Camera-type eye (tissue), 1 donor: ENCODE data around the gene HADHB. TPM values are rescaled to one million over a fixed set of nuclear protein-coding genes. Genes with fewer than 3 reads are reported as not detected.

Experiments
- total RNA-seq: library from RNA; depleted of rRNA; stranded (reverse); fragments of >200 nt; gene quantifications from one replicate; pipeline ENCODE4 v1.2.3, GENCODE V29; 2014

The HADHB gene
- total RNA-seq: 111 TPM

DNA sequence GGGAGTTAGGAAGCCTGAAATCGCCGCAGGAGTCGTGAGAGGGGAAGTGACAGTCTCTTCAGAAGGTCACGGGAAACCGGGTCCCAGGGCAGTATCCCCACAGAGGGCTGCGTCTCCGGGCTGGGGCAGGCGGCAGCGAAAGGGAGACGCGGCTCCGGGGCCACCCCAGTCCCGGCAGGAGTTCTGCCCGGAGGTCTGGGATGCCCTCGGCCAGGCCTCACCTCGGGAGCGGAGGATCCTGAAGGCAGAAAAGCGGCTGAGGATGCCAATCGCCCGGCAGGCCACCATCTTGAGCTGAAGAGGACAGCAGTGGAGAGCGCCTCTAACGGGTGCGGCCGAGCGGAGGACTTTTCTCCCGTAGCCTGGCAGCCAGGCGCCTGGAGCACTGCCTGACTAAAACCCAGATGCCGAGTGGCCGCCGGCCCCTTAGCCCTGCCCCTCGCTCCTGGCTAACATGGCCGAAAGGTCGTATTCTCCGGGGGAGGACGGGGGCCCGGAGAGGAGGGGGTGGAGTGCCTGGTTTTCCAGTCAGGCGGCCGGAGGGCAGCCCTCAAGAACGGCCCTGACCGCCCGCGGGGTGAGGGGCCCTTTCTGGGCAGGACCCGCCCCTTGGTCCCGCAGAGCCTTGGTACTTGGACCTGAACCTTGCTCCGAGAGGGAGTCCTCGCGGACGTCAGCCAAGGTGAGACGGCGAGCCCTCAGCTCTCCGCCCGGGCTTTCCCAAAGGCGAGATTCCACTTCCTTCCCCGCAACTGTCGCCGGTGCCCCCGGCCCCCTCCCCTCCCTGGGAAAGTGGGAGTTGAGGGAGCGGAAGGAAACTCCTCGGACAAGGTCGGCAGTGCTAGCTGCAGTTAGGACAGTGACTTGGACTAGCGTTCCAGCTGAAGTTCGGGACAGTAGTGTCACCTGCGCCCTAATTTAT is at the start of gene HADHB, which contains the start of gene HADHA:
TSS of gene HADHB (plus strand) at position 631 of the 922 bp plus-strand sequence. CDS start 9,316 bp downstream, outside the sequence.
TSS of gene HADHA (minus strand) at position 324 of the 922 bp plus-strand sequence. CDS start at position 288, 36 bp downstream.

Other genes with a start within 250 kb of the HADHB start
- gene RAB10, start 210.9 kb upstream of the HADHB start, total RNA-seq: 116 TPM
- gene GAREM2, start 71.9 kb upstream of the HADHB start, total RNA-seq: 5.5 TPM
- 106 TPM for gene HADHA, start 307 bp upstream of the HADHB start, total RNA-seq
- 34.3 TPM for gene SELENOI, start 101.2 kb downstream of the HADHB start, total RNA-seq
- gene ADGRF3, start 101.8 kb downstream of the HADHB start, total RNA-seq: not detected
- gene DRC1, start 157.0 kb downstream of the HADHB start, total RNA-seq: 1.3 TPM
- gene OTOF, start 233.2 kb downstream of the HADHB start, total RNA-seq: 0.66 TPM